ENCODE measurements around the gene MRPL36.

The MRPL36 gene

DNA sequence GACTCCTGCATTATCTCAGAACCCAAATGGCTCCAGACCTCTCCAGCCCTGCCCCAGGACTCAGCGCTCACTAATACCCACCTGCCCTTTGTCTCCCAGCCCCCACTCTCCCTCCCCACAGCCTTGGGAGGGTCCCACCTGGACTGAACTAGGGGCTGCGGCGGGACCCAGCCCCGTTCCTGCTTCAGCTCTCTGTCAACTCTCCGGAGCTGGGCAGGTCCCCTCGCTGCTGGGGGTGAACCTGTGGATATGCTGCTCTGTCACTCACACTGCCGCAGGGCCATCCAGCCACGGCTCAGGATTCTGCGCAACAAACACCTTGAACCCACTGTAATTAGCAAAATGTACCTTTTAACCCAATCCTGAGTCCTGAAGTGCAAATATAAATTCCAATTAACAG lies 38.4 kb upstream of the MRPL36 start:
- H3K27me3 ChIP-seq (ENCODE audit: insufficient read depth, poor library complexity, severe bottlenecking): peaks cover 8% of the 10 kb centered on the region
- no peak for TF ChIP-seq GABPA (IDR thresholded peaks at IDR 0.05; ENCODE audit: low read depth)
- TF ChIP-seq, protein P1, sequence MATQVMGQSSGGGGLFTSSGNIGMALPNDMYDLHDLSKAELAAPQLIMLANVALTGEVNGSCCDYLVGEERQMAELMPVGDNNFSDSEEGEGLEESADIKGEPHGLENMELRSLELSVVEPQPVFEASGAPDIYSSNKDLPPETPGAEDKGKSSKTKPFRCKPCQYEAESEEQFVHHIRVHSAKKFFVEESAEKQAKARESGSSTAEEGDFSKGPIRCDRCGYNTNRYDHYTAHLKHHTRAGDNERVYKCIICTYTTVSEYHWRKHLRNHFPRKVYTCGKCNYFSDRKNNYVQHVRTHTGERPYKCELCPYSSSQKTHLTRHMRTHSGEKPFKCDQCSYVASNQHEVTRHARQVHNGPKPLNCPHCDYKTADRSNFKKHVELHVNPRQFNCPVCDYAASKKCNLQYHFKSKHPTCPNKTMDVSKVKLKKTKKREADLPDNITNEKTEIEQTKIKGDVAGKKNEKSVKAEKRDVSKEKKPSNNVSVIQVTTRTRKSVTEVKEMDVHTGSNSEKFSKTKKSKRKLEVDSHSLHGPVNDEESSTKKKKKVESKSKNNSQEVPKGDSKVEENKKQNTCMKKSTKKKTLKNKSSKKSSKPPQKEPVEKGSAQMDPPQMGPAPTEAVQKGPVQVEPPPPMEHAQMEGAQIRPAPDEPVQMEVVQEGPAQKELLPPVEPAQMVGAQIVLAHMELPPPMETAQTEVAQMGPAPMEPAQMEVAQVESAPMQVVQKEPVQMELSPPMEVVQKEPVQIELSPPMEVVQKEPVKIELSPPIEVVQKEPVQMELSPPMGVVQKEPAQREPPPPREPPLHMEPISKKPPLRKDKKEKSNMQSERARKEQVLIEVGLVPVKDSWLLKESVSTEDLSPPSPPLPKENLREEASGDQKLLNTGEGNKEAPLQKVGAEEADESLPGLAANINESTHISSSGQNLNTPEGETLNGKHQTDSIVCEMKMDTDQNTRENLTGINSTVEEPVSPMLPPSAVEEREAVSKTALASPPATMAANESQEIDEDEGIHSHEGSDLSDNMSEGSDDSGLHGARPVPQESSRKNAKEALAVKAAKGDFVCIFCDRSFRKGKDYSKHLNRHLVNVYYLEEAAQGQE (IDR thresholded peaks at IDR 0.05; ENCODE audit: insufficient replicate concordance, low read depth): no peak
- TF ChIP-seq, protein P2, sequence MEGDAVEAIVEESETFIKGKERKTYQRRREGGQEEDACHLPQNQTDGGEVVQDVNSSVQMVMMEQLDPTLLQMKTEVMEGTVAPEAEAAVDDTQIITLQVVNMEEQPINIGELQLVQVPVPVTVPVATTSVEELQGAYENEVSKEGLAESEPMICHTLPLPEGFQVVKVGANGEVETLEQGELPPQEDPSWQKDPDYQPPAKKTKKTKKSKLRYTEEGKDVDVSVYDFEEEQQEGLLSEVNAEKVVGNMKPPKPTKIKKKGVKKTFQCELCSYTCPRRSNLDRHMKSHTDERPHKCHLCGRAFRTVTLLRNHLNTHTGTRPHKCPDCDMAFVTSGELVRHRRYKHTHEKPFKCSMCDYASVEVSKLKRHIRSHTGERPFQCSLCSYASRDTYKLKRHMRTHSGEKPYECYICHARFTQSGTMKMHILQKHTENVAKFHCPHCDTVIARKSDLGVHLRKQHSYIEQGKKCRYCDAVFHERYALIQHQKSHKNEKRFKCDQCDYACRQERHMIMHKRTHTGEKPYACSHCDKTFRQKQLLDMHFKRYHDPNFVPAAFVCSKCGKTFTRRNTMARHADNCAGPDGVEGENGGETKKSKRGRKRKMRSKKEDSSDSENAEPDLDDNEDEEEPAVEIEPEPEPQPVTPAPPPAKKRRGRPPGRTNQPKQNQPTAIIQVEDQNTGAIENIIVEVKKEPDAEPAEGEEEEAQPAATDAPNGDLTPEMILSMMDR (IDR thresholded peaks at IDR 0.05; ENCODE audit: insufficient read depth, low read length): no peak
- no peak for TF ChIP-seq POLR2AphosphoS5 (IDR thresholded peaks at IDR 0.05; ENCODE audit: low read depth)
- TF ChIP-seq SPI1 (IDR thresholded peaks at IDR 0.05; ENCODE audit: borderline replicate concordance, low read depth): no peak
- H3K4me3 ChIP-seq (replicated peaks; ENCODE audit: insufficient read depth, low read length): no peak overlapping the region
- no peak for DNase-seq (ENCODE audit: low read depth in 1 of 2, low spot score in 1 of 2)
- H3K27ac ChIP-seq (replicated peaks): no peak overlapping the region

DNA sequence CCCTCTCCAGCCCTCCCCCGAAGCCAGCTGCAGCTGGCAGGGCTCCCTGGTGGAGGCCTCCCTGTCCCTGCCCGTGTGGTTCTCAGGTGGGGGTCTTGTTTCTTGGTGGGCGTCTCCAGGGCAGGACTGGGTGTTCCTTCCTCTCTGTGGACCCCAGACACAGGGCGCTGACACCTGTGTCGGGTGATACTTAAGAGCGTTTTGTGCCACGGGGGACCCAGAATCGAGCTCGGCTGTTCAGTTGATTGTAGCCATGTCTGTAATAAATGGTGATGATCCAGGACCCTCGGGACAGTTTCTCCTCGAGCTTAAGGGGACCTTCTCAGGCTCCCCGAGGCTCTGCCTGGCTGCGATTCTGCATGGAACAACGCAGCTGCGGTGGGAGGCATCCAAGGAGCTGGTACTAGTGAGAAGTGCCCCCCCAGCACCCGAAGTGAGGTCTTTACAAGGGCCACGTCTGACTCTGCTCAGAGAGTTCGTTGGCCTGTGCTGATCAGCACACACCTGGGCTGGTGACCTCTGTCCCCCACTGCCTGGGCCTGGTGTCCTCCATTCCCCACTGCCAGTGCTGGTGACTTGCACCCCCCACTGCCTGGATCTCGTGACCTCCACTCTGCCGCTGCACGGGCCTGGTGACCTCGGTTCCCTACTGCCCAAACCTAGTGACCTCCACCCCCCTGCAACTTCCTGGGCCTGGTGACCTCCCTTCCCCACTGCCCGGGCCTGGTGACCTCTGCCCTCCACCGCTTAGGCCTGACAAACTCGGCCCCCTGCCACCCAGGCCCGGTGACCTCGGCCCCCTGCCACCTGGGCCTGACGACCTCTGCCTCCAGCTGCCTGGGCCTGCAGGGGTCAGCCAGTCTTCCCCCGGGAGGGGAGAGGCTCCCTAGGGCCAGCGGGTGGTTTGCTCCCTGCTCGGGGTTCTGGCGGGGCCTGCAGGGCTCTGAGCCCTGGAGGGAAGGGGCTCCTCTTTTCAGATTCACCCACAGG lies 37.5 kb upstream of the MRPL36 start:
- DNase-seq (ENCODE audit: low read depth in 1 of 2, low spot score in 1 of 2): no peak
- Histone ChIP-seq H3K27ac (replicated peaks) (no peak overlapping the region), H3K27me3 (ENCODE audit: insufficient read depth, poor library complexity, severe bottlenecking) (peaks cover 8% of the 10 kb centered on the region), H3K4me3 (replicated peaks; ENCODE audit: insufficient read depth, low read length) (no peak overlapping the region)
- TF ChIP-seq, protein P2 (IDR thresholded peaks at IDR 0.05; ENCODE audit: insufficient read depth, low read length): no peak
- no peak for TF ChIP-seq GABPA (IDR thresholded peaks at IDR 0.05; ENCODE audit: low read depth)
- TF ChIP-seq, protein P1 (IDR thresholded peaks at IDR 0.05; ENCODE audit: insufficient replicate concordance, low read depth): no peak
- no peak for TF ChIP-seq POLR2AphosphoS5 (IDR thresholded peaks at IDR 0.05; ENCODE audit: low read depth)
- TF ChIP-seq SPI1 (IDR thresholded peaks at IDR 0.05; ENCODE audit: borderline replicate concordance, low read depth): no peak

DNA sequence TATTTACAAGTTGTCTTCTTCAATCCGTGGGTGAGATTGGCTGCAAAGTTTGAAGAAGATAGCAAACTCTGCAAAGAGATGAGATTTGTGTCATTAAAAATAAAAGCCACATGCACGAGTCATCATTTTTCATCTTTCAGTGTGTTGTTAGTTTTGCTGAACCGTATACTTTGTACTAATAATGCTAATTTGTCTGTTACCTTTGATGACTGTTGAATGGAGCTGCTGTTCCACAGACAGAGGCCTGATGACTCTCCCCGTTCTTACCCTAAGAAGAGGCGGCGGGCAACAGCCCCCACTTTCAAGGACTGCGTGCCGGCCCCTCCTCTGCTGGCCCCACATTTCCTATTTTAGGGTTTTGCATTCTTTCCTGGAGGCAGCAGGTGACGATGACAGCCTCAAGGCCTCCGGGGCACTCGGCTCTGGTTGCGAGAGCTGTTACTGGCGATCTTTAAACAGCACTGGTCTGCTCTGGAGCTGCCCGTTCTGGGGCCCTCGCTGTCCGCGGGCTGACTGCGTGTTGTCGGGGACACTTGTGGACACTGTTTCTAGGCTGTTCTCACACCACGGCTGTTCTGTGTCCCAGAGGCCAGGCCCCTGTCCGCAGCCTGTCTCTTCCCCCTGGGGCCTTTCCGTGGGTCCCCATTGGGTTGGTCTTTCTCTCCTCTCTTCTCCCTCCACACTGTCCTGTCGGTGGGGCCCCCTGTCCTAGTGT lies 36.7 kb upstream of the MRPL36 start:
- Histone ChIP-seq H3K27ac (replicated peaks) (no peak overlapping the region), H3K27me3 (ENCODE audit: insufficient read depth, poor library complexity, severe bottlenecking) (peaks cover 8% of the 10 kb centered on the region), H3K4me3 (replicated peaks; ENCODE audit: insufficient read depth, low read length) (no peak overlapping the region)
- no peak for DNase-seq (ENCODE audit: low read depth in 1 of 2, low spot score in 1 of 2)
- TF ChIP-seq POLR2AphosphoS5 (IDR thresholded peaks at IDR 0.05; ENCODE audit: low read depth) (no peak), SPI1 (IDR thresholded peaks at IDR 0.05; ENCODE audit: borderline replicate concordance, low read depth) (no peak), GABPA (IDR thresholded peaks at IDR 0.05; ENCODE audit: low read depth) (no peak)
- TF ChIP-seq, protein P2 (IDR thresholded peaks at IDR 0.05; ENCODE audit: insufficient read depth, low read length): no peak
- TF ChIP-seq, protein P1 (IDR thresholded peaks at IDR 0.05; ENCODE audit: insufficient replicate concordance, low read depth): no peak

All from HL-60 (cell line).